ENCODE results near the gene GOLGA8A.
"Not testable (repeated sequence)": the region's sequence is repeated elsewhere in the genome, so short reads cannot be mapped to it uniquely, and the experiment has no call there.

GOLGA8A gene

DNA sequence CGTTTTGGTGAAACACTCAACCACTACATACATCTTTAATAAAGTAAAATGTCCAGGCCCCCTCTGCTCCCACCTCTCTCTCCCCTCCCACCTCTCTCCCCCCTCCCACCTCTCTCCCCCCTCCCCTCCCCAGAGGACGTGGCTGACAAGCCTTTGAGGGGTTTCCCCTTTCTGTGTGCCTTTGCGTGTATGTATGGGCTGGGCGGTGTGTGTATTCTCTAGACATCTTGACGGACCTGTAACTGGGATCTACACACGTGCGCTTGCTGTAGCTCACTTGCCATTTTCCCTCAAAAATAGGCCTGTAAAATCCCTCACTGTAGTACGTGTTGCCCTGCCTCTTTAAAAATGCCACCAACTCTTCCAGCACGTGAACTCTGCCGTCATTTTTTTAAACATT lies 28.6 kb downstream of the GOLGA8A start:
- DNase-seq (ENCODE audit: low read depth), result not testable (repeated sequence)

DNA sequence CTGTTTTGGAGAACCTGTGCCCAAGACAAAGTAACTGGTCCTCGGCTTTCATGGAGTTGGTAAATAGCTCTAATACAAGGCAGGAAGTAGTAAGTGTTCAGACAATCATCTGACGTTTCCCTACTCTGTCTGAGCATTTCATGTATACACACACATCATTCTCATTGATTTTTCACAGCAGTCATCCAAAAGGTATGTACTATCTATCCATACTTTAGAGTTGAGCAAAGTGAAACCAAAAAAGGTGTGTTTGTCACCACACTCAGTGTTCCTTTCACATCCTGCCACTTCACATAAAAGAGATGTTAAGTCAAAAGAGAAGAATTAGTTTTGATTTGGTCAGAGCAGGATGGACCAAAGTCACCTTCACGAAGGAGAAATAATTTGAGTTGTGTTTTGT lies 33.7 kb downstream of the GOLGA8A start:
- not testable (repeated sequence) for DNase-seq (ENCODE audit: low read depth)

DNA sequence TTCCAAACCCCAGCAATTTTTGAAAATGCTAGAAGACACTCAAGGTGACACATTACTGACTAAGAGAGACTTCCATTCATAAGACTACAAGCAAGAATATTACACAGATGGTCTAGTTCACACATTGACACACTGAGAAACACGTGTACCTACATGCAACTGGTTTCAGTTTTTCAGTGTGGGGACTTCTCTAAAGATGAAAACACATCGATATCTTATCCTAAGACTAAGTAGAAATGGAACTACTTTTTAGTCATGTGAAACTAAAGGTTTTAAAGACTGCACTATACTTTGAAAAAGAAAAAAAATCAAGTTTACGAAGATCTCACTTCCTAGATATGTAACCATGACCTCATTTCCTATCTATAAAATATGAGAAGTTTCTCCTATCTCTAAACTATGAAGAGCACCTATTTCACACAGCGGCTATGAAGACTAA lies 34.4 kb downstream of the GOLGA8A start:
- not testable (repeated sequence) for DNase-seq (ENCODE audit: low read depth)

DNA sequence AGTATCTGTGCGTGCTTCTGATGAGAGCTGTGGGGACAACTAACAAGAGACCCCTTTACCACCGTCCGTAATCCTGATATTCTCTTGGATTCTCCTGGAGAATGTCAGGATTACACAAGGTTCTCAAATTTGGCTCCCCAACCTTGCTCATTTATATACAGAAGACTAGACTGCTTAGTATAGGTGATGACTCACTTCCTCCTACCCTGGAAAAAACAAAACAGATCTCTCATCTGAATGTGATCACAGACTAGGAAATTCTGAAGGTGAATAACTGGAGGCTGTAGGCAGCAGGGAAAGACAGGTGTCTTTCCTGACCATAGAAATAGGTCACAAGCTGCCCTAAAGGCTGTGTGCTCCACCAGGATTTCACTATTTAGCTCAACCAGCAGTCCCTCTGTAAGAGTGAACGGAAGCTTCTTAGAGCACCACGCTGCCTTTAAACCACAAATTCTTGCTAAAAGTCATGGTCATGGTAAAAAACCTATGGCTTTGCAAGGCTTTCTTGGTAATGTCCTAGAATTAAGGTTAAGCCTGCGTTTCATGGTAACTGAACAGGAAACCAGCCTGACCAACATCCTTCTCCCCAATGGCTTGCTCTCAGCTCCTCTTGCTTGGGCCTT lies 39.9 kb downstream of the GOLGA8A start:
- DNase-seq (ENCODE audit: low read depth), result not testable (repeated sequence)

DNA sequence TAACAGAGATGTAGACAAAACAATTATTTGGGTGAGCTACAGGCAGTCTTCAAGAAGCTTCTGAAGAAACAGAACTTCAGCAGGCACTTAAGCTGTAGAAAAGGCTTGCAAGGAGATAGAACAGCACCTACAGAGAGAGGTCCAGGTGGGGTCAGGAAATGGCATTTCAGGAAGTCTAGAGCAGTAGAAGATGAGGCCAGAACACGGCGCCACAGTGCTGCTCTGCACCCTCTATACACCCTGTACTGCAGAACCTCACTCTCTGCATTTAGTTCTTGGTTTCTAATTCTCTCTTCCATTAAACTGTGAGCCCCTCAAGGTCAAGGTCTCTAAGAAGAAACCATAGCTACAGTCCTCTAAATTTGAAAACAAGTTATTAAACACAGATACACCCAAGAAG lies 44.6 kb downstream of the GOLGA8A start:
- DNase-seq (ENCODE audit: low read depth), result not testable (repeated sequence)

DNA sequence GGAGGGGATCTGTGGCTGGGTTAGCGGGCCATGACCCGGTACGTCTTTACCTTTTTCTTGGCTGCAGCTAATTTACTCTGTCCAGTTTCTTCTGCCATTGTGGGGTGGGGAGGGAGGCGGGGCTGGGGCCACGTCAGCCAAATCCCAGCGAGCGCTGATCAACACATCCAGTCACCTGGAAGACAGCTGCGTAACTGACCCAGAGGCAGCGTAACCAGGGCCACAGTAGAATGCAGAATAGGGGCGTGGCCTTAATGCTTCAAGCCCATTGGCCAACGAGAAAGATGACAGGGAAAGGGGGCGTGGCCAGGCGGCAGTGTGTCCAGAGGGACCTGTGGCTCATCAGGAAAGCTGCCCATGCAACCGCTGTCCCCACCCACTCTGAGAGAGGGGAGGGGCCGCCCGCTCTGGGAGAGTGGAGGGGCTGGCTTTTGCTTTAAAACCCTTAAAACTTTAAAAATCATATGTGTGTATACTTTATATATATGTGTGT lies 48.0 kb downstream of the GOLGA8A start:
- DNase-seq (ENCODE audit: low read depth), result not testable (repeated sequence)

All from fibroblast of the conjunctiva (primary cell).